HG03354 (cell line): Measurements from ENCODE around the gene GORASP1.

Source experiments
- ATAC-seq: cut with Tn5 transposase; IDR thresholded peaks from one replicate; pipeline ENCODE4 v1.9.1; 2021; ENCODE audit warnings: mild to moderate bottlenecking; ENCODE audit not compliant: unreplicated experiment, poor library complexity, severe bottlenecking

The GORASP1 gene

GRCh38 chr3:39107388-39108199 lies at the start of gene GORASP1, which contains the start of gene TTC21A:
GORASP1 (minus strand) TSS chr3:39107627; CDS start chr3:39107541, 86 bp downstream.
TTC21A (plus strand) TSS chr3:39107680; CDS start chr3:39107838, 158 bp downstream.
- ATAC-seq: peak; percentile 52

- ATAC-seq: no peak
Measured at GRCh38 chr3:39156421-39156820, 49.0 kb upstream of the GORASP1 start.

- no peak for ATAC-seq
Measured at GRCh38 chr3:39154280-39155021, 47.0 kb upstream of the GORASP1 start.

GRCh38 chr3:39153977-39154279 lies 46.5 kb upstream of the GORASP1 start:
- no peak for ATAC-seq

- ATAC-seq: no peak
Measured at GRCh38 chr3:39150803-39151631, 43.6 kb upstream of the GORASP1 start.

- ATAC-seq: no peak
Measured at GRCh38 chr3:39150148-39150802, 42.8 kb upstream of the GORASP1 start.

GRCh38 chr3:39149498-39150147 lies 42.2 kb upstream of the GORASP1 start:
- ATAC-seq: no peak

- no peak for ATAC-seq
Measured at GRCh38 chr3:39149059-39149455, 41.6 kb upstream of the GORASP1 start.

- no peak for ATAC-seq
Measured at GRCh38 chr3:39148435-39149058, 41.1 kb upstream of the GORASP1 start.

- peak; percentile 35 for ATAC-seq
Measured at GRCh38 chr3:39147711-39148434, 40.4 kb upstream of the GORASP1 start.

GRCh38 chr3:39146611-39147591 lies 39.5 kb upstream of the GORASP1 start:
- peak; percentile 9 for ATAC-seq

GRCh38 chr3:39146083-39146501 lies 38.7 kb upstream of the GORASP1 start:
- no peak for ATAC-seq

- no peak for ATAC-seq
Measured at GRCh38 chr3:39144748-39145380, 37.4 kb upstream of the GORASP1 start.

- no peak for ATAC-seq
Measured at GRCh38 chr3:39144095-39144747, 36.8 kb upstream of the GORASP1 start.

- ATAC-seq: no peak
Measured at GRCh38 chr3:39143051-39143885, 35.8 kb upstream of the GORASP1 start.
